Measurements from ENCODE around the gene LRRC73. TPM values are rescaled to one million over a fixed set of nuclear protein-coding genes. Genes with fewer than 3 reads are reported as not detected.
"Not testable (repeated sequence)": the region's sequence is repeated elsewhere in the genome, so short reads cannot be mapped to it uniquely, and the experiment has no call there.

The LRRC73 gene
- total RNA-seq, 4 donors from 2014 or later, result 0.36 to 0.53 (median 0.44) TPM; not detected in 1

- 82 to 83% methylated on average over 4 of the region's 4 CpGs for WGBS, 2 donors
- no peak overlapping the region for H3K4me3 ChIP-seq (ENCODE audit: low read depth, poor library complexity, severe bottlenecking)
- TF ChIP-seq CTCF (IDR thresholded peaks at IDR 0.05) (no peak), POLR2A (IDR thresholded peaks at IDR 0.05) (no peak)
- DNase-seq (ENCODE audit: low spot score in 2 of 2), result no peak
- intact Hi-C loops (cut with DNase I; ENCODE audit: low total_unique reads), result no loop called here
Observed at GRCh38 chr6:43460032-43460431, 50.1 kb downstream of the LRRC73 start.

DNA sequence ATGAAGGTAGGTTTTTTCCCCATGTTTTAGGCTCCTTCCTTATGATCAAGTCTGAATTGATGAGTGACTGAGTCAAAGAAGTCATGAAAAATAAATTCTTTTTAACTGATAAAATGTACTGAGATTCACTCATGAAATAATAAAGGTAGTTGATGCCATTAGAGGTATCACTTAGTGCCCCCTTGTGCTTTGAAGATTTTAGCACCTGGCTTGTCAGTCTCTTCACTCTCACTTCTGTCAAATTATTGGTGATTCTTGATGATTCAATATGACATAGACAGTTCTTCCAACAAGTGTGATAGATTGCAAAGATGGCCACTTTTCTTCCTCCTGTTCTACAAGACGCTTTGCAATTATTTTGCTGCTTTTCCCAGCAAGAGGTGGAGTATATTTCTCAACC, 50.6 kb downstream of the LRRC73 start:
- no peak for TF ChIP-seq CTCF (IDR thresholded peaks at IDR 0.05)
- no peak for TF ChIP-seq POLR2A (IDR thresholded peaks at IDR 0.05)
- no peak for DNase-seq (ENCODE audit: low spot score in 2 of 2)
- intact Hi-C loops (cut with DNase I; ENCODE audit: low total_unique reads), result no loop called here
- no peak overlapping the region for H3K4me3 ChIP-seq (ENCODE audit: low read depth, poor library complexity, severe bottlenecking)
- WGBS, 2 donors, result 76 to 79% methylated on average over 1 of the region's 1 CpG

DNA sequence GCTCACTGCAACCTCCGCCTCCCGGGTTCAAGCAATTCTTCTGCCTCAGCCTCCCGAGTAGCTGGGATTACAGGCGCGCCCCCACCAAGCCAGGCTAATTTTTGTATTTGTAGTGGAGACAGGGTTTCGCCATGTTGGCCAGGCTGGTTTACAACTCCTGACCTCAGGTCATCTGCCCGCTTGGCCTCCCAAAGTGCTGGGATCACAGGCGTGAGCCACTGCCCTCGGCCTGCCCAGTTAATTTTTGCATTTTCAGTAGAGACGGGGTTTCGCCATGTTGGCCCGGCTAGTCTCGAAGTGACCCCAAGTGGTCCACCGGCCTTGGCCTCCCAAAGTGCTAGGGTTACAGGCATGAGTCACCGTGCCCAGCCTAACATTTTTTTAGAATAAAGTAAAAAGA, 52.0 kb downstream of the LRRC73 start:
- 91 to 92% methylated on average over 15 of the region's 15 CpGs for WGBS, 2 donors
- H3K4me3 ChIP-seq (ENCODE audit: low read depth, poor library complexity, severe bottlenecking); DNase-seq (ENCODE audit: low spot score in 2 of 2); intact Hi-C loops (cut with DNase I; ENCODE audit: low total_unique reads): not testable (repeated sequence)

DNA sequence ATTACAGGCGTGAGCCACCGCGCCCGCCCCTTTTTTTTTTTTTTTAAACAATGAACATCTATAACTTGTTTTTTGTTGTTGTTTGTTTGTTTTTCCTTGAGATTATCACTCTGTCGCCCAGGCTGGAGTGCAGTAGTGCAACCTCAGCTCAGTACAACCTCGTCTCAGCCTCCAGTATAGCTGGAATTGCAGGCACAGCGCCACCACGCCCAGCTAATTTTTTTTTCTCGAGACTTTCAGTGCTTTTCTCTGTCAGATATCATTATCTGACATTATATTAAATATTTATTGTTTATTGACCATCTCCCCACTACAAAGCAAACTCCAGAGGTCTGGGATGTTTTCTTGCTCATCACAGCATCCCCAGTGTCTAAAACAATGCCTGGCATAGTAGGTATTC, 52.5 kb downstream of the LRRC73 start:
- DNase-seq (ENCODE audit: low spot score in 2 of 2), result no peak
- 51 to 57% methylated on average over 9 of the region's 9 CpGs for WGBS, 2 donors
- no peak overlapping the region for H3K4me3 ChIP-seq (ENCODE audit: low read depth, poor library complexity, severe bottlenecking)
- intact Hi-C loops (cut with DNase I; ENCODE audit: low total_unique reads), result no loop called here
- TF ChIP-seq POLR2A (IDR thresholded peaks at IDR 0.05), result no peak
- no peak for TF ChIP-seq CTCF (IDR thresholded peaks at IDR 0.05)

Other genes with a start within 250 kb of the LRRC73 start
- not detected for gene SLC22A7, start 212.1 kb downstream of the LRRC73 start, total RNA-seq
- 1 to 10 TPM in 1 of 4 donors, under 1 TPM in 1, not detected in 2; 0.30 to 4.5 TPM for gene CRIP3, start 201.5 kb downstream of the LRRC73 start, total RNA-seq
- 10 to 100 TPM in 3 of 4 donors, 1 to 10 TPM in 1; 9.6 to 22.9 (median 18.1) TPM for gene ZNF318, start 140.7 kb downstream of the LRRC73 start, total RNA-seq
- gene ABCC10, start 82.8 kb downstream of the LRRC73 start, total RNA-seq, result 10 to 100 TPM in 3 of 4 donors, 1 to 10 TPM in 1; 9.4 to 17.9 (median 15.9) TPM
- gene DLK2, start 54.8 kb downstream of the LRRC73 start, total RNA-seq, result 10 to 100 TPM; 29.3 to 55.0 (median 39.4) TPM
- gene TJAP1, start 32.8 kb downstream of the LRRC73 start, total RNA-seq, result 10 to 100 TPM; 15.9 to 30.4 (median 23.8) TPM
- gene YIPF3, start 6.6 kb upstream of the LRRC73 start, total RNA-seq, result 100 to 1,000 TPM in 1 of 4 donors, 10 to 100 TPM in 3; 82.6 to 119 (median 89.0) TPM
- 10 to 100 TPM; 29.7 to 38.0 (median 32.4) TPM for gene POLR1C, start 6.7 kb upstream of the LRRC73 start, total RNA-seq
- 10 to 100 TPM; 24.0 to 30.4 (median 27.3) TPM for gene XPO5, start 65.7 kb upstream of the LRRC73 start, total RNA-seq
- gene POLH, start 65.8 kb upstream of the LRRC73 start, total RNA-seq, result 10 to 100 TPM; 13.0 to 28.2 (median 15.7) TPM
- 10 to 100 TPM; 31.1 to 39.9 (median 36.0) TPM for gene GTPBP2, start 118.9 kb upstream of the LRRC73 start, total RNA-seq
- gene MAD2L1BP, start 125.5 kb upstream of the LRRC73 start, total RNA-seq, result 10 to 100 TPM; 20.8 to 31.1 (median 27.7) TPM
- under 1 TPM in 2 of 4 donors, not detected in 2; 0.17 to 0.42 TPM for gene RSPH9, start 134.7 kb upstream of the LRRC73 start, total RNA-seq
- 10 to 100 TPM; 42.5 to 56.2 (median 50.9) TPM for gene MRPS18A, start 177.4 kb upstream of the LRRC73 start, total RNA-seq